GM18519 (cell line): Measurements from ENCODE around the gene RGS14.
"Not testable (repeated sequence)": the region's sequence is repeated elsewhere in the genome, so short reads cannot be mapped to it uniquely, and the experiment has no call there.

ENCODE experiments used
- ATAC-seq: cut with Tn5 transposase; IDR thresholded peaks from one replicate; pipeline ENCODE4 v1.9.1; 2021; ENCODE audit warnings: mild to moderate bottlenecking, moderate library complexity; ENCODE audit not compliant: unreplicated experiment, low FRiP score

Gene RGS14

DNA sequence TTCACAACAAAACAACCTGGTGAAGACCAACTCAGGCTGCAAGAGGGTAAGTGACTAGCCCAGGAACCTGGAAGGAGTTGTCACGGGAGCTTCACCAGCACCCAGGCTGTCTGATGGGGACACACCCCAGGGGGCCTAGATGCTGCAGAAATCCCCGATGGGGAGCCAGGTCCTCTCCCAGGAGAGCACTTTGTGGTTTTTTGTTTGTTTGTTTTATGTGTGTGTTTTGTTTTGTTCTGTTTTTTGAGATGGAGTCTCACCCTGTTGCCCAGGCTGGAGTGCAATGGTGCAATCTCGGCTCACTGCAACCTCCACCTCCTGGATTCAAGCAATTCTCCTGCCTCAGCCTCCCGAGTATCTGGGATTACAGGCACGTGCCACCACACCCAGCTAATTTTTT is 17.8 kb downstream of the RGS14 start:
- ATAC-seq, result not testable (repeated sequence)

- ATAC-seq, result no peak
These were observed 18.4 kb downstream of the RGS14 start for GRCh38 chr5:177376107-177376506.

DNA sequence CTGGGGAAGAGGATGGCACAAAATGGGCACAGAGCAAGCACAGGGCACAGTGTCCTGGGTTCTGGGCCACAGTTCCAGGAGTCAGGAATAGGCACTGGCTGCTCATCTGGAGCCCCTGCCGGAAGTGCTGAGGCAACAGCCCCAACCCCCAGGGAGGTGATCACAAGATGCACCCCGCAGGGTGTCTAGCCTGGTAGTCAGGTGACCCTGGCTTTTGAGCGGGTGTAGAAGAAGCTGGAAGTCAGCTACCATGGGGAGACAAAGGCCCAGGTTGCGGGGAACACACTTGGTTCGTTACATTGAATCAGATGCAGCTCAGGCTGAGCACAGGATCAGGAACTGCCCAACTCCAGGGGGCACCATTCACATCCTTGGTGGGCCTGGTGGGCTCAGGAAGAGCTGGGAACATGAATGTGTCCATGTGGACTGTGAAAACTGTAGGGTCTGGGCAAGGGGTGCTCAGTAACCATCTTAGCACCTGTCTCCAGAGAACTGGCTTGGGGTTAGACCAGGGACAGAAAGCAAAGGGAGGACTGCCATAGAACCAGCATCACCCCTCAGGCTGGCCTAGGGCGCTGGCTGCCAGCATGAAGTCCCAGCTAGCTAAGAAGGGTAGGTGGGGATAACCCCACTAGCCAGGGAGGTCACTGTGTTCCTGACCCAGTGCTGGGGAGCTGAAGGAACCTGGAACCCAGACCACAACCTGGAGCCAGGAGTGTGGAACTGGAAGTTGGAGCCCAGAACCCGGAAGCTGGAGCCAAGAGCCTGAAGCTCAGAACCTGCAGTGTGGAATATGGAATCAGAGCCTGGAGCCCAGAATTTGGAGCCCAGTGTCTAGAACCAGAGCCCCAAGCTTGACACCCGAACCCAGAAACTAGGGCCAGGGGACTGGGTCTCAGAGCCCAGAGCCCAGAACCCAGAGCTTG is 20.4 kb downstream of the RGS14 start:
- ATAC-seq, result no peak

DNA sequence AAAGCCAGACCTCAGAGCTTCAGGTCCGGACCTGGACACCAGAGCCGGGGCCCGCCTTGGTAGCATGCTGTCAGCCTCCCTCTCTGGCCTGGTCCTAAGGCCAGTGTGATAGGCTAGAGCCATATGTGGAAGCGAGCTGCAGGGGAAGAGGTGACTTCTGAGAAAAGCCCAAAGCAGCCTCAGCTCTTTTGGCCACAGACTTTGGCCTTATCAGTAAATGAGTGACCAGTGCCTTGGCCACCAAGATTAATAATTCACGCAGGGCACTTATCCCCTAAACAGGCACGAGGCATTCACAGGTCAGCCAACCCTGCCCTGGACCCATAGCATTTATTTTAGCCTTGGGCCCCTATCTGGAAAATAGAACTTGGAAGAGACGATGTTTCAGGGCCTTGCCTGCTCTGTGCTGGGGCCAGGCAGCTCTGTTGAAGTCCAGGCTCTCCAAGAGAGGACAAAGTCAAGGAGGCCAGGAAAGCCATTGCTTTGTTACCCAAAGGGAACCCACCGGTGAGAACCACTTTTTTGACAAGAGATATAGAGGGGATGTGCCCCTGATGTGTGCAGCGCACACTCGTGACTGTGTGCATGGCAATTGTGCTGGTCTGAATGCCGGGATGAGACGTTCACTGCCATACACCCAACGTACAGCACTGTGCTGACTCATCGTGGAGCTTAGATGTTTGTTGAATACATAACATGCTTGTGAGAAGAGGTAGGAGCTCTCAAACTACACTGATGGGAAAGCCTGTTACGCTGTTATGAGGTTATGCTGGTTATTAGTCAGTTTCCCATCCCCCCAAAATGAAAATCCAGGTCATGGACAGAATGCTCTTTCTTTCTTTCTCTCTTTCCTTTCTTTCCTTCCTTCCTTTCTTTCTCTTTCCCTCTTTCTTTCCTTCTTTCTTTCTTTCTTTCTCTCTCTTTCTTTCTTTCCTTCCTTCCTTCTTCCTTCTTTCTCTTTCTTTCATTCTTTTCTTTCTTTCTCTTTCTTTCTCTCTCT is 21.5 kb downstream of the RGS14 start:
- ATAC-seq, result no peak

DNA sequence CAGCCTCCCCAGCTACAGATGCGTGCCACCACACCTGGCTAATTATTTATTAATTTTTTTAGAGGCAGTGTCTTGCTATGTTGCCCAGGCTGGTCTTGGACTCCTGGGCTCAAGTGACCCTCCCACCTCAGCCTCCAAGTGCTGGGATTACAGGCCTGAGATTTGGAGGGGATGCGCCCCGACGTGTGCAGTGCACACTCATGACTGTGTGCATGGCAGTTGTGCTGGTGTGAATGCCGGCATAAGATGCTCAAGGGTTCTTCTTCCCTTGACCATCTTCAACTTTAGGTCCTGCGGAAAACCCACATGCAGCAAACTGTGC is 23.0 kb downstream of the RGS14 start:
- ATAC-seq, result no peak

DNA sequence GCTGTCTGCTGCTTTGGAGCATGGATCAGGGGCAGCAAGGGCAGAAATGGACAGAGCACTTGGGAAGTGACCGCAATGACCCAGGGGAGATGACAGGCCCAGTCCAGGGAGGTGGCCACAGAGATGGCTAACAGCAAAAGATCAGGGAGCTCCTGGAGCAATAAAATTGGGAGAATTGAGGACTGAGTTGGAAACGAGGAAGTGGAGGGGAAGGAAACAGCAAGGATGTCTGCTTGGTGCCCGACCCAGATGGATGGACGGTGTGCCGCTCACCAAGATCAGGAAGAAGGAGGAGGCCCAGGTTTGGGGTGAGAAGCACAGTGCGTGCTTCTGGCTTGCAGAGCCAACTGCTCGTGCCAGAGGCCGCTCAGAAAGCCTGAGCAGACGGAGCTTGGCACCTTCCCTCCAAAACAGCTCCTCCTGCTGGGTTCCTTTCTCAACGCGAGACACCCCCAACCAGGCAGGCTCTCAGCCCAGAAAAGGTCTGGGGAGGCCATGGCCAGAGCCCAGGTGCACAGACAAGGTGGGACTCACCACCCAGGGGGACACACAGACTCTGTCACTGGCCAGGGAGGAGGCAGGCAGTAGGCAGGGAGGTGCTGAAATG is 24.8 kb downstream of the RGS14 start:
- no peak for ATAC-seq

- no peak for ATAC-seq
These were observed 25.5 kb downstream of the RGS14 start for GRCh38 chr5:177383181-177383580.

- ATAC-seq, result no peak
These were observed 26.4 kb downstream of the RGS14 start, which contains the start of gene SLC34A1 for GRCh38 chr5:177384134-177384533. Gene SLC34A1, plus strand, starts transcription at chr5:177384434. Its CDS starts 1,308 bp downstream, at chr5:177385742.

- ATAC-seq, result no peak
These were observed 28.0 kb downstream of the RGS14 start for GRCh38 chr5:177385720-177386119.

GRCh38 chr5:177386542-177386941 is 28.8 kb downstream of the RGS14 start:
- no peak for ATAC-seq

DNA sequence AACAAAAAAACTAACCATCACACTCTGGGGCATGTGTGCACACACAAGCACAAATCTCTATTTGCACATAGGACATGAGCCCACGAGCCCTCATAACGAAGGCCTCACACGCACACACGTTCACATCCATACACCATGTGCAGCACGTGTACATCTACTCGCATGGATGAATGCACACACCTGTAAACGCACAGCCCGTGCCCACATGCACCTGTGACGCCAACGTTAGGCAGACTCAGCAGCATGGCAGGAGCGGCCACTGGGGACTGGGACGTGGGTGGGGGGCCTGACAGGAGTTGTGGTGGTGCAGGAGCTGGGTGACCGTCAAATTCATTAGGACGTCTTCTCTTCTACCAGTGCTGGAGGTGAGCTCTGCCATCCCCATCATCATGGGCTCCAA is 29.7 kb downstream of the RGS14 start:
- ATAC-seq, result no peak

DNA sequence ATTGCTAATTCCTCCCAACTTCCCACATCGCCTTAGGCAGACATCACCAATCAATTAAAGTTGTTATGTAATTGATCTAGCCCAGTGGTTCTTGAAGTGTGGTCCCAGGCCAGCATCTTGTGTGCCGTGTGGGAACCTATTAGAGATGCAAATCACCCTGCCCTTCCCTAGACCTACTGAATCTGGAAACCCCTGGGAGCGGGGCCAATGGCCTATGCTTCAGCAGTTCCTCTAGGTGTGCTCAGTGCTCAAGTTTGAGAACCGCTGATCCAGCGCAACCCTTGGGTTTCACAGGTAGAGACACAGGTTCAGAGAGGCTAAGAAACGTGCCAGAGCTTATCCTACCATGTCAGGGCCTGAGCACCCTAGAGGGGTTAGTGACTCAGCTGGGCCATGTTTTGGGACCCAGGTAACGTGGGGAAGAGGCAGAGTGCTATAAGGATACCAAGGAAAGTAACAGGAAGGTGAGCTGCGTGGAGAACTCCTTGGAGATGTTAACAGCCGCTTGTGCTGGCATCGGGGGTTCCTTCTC is 30.9 kb downstream of the RGS14 start:
- ATAC-seq, result no peak

DNA sequence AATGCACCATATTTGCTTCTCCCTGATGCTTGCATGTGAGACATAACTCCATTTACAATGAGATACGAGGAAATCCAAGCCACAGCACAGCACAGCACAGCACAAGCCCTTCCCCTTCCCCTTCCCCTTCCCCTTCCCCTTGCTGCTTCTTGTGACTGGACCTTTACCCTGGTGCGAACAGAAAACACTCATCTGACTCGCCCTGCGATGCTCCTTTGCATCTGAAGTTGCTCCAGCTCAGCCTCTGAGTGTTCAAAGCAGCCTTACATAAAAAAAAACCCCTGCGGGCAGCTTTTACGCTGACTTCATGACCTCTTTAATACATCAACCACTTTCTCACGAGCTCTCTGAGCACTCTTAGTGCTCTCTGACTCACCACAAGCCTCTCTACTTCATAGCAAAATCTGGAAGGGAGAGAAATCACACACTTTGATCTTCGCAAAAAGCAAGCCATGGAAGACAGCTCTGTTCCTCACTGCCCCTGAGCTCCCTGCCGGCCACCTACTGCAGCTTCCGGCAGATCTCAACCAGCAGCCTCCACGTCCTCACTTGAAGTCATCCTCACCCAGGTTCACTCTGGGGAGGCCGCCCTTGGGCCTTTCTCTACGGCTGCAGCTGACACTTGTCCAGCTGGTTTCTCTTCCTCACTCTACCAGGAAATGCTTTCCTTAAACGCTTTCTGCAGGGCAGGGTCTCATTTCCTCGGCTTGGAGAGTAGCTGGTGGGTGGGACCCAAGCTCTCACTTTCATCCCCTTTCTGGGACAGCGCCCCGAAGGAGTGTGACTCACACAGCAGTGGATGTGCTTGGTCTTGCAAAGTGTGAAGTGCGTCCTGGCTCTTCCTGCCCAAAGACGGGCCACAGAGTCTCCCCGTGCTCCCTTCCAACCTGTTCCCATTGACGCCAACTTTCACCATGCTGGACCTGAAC is 31.8 kb downstream of the RGS14 start:
- no peak for ATAC-seq

GRCh38 chr5:177390363-177391300 is 32.9 kb downstream of the RGS14 start:
- no peak for ATAC-seq

GRCh38 chr5:177392765-177393164 is 35.0 kb downstream of the RGS14 start:
- no peak for ATAC-seq

DNA sequence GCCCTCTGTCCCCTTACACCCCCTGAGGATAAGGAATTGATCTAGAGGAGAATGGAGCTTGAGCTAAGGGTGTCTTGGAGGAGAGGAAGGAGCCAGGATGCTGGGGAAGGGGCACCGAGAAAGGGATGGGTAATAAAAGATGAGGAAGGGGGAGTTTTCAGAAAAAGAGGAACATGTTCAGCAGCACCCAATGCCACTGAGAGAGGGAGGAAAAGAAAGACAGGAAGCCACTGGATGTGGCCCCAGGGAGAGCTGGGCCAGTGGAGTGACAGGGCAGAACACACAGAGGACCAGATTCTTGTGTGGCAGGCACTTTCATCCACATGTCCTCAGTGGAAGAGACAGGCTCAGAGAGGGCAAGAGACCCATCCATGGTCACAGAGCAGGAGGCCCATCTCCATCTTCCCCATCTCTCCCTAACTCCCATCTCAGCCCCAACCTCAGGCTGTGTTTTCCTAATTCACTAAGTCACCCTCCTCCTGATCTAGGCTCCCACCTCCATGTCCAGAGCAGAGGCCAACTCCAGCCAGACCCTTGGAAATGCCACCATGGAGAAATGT is 35.6 kb downstream of the RGS14 start:
- ATAC-seq, result no peak

GRCh38 chr5:177393990-177394389 is 36.3 kb downstream of the RGS14 start:
- ATAC-seq, result no peak

GRCh38 chr5:177396078-177396477 is 38.4 kb downstream of the RGS14 start:
- no peak for ATAC-seq
